ENCODE results near the gene TST.

TST gene

DNA sequence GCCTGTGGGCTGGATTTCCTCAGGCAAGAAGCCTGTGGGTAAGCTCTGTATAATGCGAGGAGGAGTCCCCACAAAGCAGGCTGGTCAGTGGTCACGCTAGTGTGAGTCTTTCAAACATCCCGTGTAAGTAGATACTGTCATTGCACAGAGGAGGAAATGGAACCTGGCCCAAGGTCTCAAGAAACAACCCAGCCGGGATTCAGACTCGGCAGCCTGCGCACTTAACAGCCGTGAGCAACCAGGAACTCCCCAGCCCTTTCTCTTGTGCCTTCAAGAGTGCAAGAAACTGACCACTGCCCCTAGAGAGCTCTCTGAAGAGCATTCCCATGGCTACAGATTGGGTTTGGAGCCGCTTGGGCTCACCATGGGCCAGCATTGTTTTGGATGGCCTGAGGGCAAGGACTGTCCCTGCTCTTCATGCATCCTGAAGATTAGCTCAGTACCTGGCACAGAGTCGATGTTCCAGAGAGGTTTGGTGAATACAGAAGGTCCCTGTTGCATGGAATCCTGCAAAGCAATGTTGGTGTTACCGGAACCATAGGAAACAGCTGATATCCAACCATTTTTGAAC, 6.3 kb upstream of the TST start:
- no peak for TF ChIP-seq SIN3A (IDR thresholded peaks at IDR 0.05; ENCODE audit: borderline replicate concordance, insufficient read depth, low read length)
- no peak for TF ChIP-seq FOXP2 (optimal IDR thresholded peaks at IDR 0.05; ENCODE audit: borderline replicate concordance, extremely low read depth, extremely low read length, insufficient read depth)
- TF ChIP-seq, protein P1, sequence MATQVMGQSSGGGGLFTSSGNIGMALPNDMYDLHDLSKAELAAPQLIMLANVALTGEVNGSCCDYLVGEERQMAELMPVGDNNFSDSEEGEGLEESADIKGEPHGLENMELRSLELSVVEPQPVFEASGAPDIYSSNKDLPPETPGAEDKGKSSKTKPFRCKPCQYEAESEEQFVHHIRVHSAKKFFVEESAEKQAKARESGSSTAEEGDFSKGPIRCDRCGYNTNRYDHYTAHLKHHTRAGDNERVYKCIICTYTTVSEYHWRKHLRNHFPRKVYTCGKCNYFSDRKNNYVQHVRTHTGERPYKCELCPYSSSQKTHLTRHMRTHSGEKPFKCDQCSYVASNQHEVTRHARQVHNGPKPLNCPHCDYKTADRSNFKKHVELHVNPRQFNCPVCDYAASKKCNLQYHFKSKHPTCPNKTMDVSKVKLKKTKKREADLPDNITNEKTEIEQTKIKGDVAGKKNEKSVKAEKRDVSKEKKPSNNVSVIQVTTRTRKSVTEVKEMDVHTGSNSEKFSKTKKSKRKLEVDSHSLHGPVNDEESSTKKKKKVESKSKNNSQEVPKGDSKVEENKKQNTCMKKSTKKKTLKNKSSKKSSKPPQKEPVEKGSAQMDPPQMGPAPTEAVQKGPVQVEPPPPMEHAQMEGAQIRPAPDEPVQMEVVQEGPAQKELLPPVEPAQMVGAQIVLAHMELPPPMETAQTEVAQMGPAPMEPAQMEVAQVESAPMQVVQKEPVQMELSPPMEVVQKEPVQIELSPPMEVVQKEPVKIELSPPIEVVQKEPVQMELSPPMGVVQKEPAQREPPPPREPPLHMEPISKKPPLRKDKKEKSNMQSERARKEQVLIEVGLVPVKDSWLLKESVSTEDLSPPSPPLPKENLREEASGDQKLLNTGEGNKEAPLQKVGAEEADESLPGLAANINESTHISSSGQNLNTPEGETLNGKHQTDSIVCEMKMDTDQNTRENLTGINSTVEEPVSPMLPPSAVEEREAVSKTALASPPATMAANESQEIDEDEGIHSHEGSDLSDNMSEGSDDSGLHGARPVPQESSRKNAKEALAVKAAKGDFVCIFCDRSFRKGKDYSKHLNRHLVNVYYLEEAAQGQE (IDR thresholded peaks at IDR 0.05; ENCODE audit: insufficient read depth in 1 of 2, low read depth in 2 of 2, low read length in 2 of 2), result no peak
- TF ChIP-seq TAF1 (IDR thresholded peaks at IDR 0.05; ENCODE audit: borderline replicate concordance, insufficient read depth, low read length), result no peak
- no peak for TF ChIP-seq POLR2AphosphoS5 (IDR thresholded peaks at IDR 0.05; ENCODE audit: low read depth, low read length)

DNA sequence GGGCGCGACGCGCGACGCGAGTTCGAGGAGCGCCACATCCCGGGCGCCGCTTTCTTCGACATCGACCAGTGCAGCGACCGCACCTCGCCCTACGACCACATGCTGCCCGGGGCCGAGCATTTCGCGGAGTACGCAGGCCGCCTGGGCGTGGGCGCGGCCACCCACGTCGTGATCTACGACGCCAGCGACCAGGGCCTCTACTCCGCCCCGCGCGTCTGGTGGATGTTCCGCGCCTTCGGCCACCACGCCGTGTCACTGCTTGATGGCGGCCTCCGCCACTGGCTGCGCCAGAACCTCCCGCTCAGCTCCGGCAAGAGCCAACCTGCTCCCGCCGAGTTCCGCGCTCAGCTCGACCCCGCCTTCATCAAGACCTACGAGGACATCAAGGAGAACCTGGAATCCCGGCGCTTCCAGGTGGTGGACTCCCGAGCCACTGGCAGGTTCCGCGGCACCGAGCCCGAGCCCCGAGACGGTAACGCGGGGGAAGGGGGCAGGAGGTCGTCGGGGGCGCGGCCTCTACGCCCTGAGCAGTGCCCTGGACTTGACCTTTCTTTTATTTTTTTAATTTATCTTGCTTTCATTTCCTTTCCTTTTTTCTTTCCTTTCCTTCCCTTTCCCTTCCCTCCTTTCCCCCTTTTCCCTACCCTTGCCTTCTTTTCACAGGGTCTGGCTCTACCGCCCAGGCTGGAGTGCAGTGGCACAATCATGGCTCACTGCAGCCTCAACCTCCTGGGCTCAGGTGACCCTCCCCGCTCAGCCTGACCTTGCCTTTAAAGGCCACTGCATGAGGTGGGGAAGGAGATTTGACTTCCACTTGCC, 5.3 kb upstream of the TST start:
- TF ChIP-seq FOXP2 (optimal IDR thresholded peaks at IDR 0.05; ENCODE audit: borderline replicate concordance, extremely low read depth, extremely low read length, insufficient read depth), result no peak
- no peak for TF ChIP-seq POLR2AphosphoS5 (IDR thresholded peaks at IDR 0.05; ENCODE audit: low read depth, low read length)
- TF ChIP-seq TAF1 (IDR thresholded peaks at IDR 0.05; ENCODE audit: borderline replicate concordance, insufficient read depth, low read length), result no peak
- no peak for TF ChIP-seq SIN3A (IDR thresholded peaks at IDR 0.05; ENCODE audit: borderline replicate concordance, insufficient read depth, low read length)
- TF ChIP-seq, protein P1 (IDR thresholded peaks at IDR 0.05; ENCODE audit: insufficient read depth in 1 of 2, low read depth in 2 of 2, low read length in 2 of 2), result no peak

DNA sequence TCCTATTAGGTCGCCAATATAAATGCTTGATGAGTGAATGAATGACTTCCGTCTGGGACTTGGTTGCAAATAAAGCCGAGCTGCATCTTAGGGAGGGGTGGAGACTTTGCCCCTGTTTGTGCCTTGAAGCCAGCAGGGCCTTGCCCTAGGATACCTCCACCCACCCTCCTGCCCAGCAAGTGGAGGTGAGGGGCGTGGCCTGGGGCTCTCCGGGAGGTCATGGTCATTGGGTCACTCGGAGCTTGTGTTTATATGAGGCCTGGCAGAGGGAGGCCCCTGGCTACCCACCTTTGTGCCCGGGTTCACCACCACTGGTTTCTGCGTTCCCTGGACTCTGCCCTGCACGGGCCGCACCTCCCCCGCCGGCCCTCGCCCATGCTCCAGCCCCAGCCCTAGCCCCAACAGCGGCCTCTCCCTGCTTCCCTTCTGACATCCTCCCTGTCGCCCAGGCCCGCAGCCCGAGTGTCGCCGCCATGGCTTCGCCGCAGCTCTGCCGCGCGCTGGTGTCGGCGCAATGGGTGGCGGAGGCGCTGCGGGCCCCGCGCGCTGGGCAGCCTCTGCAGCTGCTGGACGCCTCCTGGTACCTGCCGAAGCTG, 4.6 kb upstream of the TST start:
- TF ChIP-seq POLR2AphosphoS5 (IDR thresholded peaks at IDR 0.05; ENCODE audit: low read depth, low read length), result no peak

DNA sequence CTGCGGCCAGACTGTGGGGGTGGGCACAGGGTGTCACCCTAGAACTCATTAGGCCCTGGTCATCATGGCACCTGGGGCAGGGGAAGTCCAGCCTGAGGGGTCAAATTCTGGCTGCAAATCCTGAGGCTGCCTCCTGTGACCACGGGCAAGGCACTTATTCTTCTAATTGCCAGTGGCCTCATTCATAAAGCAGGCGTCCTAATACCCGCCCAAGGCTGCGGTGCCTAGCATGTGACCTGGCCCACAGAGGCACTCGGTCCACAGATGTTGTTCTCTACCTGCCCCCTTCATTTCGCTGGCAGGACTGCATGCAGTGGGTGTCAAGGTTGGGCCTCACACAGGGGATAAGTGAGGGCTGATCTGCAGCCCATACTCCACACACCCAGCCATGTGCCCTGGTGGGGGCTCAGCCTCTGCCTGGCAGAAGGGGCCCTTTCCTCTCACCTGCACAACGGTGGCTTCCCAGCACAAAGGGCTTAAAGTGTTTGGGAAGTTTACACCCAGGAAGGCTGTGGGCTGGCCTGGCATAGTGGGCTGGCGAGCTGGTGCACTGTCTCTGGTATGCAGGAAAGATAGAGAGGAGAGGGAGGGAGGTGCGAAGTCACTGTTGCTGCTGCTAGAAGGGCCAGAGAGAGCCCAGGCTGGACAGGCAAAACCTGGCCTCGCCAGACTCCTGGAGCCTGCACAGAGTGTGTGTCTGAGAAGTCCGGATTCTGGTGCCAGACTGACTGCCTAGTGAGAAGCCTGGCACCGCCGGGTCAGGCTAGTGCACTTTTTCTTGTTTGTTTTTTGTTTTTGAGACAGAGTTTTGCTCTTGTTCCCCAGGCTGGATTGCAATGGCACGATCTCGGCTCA, 3.5 kb upstream of the TST start:
- TF ChIP-seq POLR2AphosphoS5 (IDR thresholded peaks at IDR 0.05; ENCODE audit: low read depth, low read length) (no peak), SIN3A (IDR thresholded peaks at IDR 0.05; ENCODE audit: borderline replicate concordance, insufficient read depth, low read length) (no peak), FOXP2 (optimal IDR thresholded peaks at IDR 0.05; ENCODE audit: borderline replicate concordance, extremely low read depth, extremely low read length, insufficient read depth) (no peak), TAF1 (IDR thresholded peaks at IDR 0.05; ENCODE audit: borderline replicate concordance, insufficient read depth, low read length) (no peak)
- TF ChIP-seq, protein P1 (IDR thresholded peaks at IDR 0.05; ENCODE audit: insufficient read depth in 1 of 2, low read depth in 2 of 2, low read length in 2 of 2), result no peak
